ENCODE results near the gene GM2A. TPM values are rescaled to one million over a fixed set of nuclear protein-coding genes. Genes with fewer than 3 reads are reported as not detected.

Gene GM2A
- total and polyA plus RNA-seq, 9 of the 15 experiments (the other 6 are each of a cell fraction or from before 2014, with no cell fraction given), result 5.8 to 36.0 (median 10.0) TPM

GRCh38 chr5:151271336-151271735, 18.4 kb downstream of the GM2A start (continued):
- TF ChIP-seq, protein P1, sequence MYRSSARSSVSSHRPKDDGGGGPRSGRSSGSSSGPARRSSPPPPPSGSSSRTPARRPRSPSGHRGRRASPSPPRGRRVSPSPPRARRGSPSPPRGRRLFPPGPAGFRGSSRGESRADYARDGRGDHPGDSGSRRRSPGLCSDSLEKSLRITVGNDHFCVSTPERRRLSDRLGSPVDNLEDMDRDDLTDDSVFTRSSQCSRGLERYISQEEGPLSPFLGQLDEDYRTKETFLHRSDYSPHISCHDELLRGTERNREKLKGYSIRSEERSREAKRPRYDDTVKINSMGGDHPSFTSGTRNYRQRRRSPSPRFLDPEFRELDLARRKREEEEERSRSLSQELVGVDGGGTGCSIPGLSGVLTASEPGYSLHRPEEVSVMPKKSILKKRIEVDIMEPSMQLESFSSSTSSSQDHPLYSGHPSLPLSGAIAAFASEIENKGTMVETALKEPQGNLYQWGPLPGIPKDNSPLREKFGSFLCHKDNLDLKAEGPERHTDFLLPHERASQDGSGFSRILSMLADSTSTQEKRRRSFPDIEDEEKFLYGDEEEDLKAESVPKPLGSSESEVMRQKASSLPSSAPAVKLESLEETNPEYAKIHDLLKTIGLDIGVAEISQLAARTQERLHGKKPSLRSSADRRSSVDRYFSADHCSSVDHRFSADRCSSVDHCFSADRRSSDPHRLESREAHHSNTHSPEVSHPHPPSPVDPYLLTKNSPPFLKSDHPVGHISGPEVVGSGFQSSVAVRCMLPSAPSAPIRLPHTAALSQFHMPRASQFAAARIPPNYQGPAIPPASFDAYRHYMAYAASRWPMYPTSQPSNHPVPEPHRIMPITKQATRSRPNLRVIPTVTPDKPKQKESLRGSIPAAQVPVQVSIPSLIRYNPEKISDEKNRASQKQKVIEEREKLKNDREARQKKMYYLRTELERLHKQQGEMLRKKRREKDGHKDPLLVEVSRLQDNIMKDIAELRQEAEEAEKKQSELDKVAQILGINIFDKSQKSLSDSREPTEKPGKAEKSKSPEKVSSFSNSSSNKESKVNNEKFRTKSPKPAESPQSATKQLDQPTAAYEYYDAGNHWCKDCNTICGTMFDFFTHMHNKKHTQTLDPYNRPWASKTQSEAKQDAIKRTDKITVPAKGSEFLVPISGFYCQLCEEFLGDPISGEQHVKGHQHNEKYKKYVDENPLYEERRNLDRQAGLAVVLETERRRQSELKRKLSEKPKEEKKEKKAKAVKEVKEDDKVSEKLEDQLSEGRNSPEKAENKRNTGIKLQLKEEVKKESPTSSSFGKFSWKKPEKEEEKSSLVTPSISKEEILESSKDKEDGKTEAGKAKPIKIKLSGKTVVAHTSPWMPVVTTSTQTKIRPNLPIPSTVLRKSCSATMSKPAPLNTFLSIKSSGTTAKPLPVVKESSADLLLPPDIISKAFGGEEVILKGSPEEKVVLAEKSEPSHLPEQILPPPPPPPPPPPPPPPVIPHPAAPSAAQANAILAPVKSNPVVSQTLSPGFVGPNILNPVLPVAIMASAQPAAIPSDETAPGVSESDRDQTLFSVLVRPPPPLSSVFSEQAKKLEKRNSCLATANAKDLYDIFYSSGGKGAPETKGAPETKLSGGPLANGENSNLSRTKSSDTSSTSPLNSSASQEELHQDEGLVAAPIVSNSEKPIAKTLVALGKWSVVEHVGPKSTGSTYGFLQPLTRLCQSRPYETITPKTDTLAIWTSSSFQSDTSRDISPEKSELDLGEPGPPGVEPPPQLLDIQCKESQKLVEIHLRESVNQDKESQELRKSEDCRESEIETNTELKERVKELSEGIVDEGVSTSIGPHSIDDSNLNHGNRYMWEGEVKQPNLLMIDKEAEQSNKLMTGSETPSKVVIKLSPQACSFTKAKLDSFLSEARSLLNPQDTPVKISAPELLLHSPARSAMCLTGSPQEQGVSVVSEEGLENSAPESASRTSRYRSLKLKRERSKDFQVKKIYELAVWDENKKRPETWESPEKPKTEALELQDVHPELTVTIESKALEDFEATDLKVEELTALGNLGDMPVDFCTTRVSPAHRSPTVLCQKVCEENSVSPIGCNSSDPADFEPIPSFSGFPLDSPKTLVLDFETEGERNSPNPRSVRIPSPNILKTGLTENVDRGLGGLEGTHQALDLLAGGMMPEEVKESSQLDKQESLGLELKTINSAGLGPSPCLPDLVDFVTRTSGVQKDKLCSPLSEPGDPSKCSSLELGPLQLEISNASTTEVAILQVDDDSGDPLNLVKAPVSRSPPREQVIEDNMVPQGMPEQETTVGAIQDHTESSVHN (IDR thresholded peaks at IDR 0.05; ENCODE audit: borderline replicate concordance in 1 of 2, low read depth in 1 of 2), result no peak
- no peak for TF ChIP-seq ARID2 (IDR thresholded peaks at IDR 0.05)

DNA sequence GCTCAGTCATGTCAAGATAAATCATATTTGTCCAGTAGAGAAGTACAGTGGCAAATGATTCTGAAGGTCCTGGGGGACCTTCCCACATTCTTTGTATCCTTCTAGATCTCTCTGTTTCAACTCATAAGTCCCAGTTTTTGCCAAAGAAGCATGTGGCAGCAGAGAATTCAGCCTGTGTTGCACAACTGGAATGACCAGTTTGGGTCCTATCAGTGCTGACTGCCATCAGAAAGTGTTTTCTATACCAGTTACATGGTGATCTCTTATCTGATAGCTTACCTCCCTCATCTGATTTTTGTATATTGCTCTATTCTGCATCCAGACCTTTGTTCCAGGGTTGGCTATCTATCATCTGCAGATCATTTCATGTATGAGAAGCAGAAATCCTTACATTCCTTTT, 21.7 kb downstream of the GM2A start:
- POLR2A ChIA-PET, result interaction anchor here (0.6 to 1.0 kb wide), 2 partner anchors 13 to 227 kb away, joined by 3 read pairs; no protein-coding TSS in a partner anchor
- H3K4me1 ChIP-seq (replicated peaks in 1 of 2; ENCODE audit: control insufficient read depth in 2 of 2, insufficient read depth in 2 of 2, low read length in 2 of 2), result no peaks in the 10 kb centered on the region
- CTCF ChIA-PET (ENCODE audit: low intra/inter-chr PET ratio), result no interaction called here
- in situ Hi-C loops (cut with MboI) (no loop called here), intact Hi-C loops (cut with micrococcal nuclease) (no loop called here)
- no peak overlapping the region for H3K9ac ChIP-seq (ENCODE audit: insufficient read depth in 1 of 2, low read depth in 2 of 2, low read length in 2 of 2)
- no peak for DNase-seq (ENCODE audit: extremely low read depth in 1 of 4, low spot score in 3 of 4)
- H3K36me3 ChIP-seq (ENCODE audit: control insufficient read depth, insufficient read depth, low read length), result peaks cover 2% of the 10 kb centered on the region; the same call in 1 of the 3 replicates
- H3K9me1 ChIP-seq (ENCODE audit: control insufficient read depth, insufficient read depth, low read length), result no peaks in the 10 kb centered on the region
- no peak overlapping the region for H3K4me2 ChIP-seq (ENCODE audit: insufficient read depth, low read length)
- H3K4me3 ChIP-seq, result no peak overlapping the region
- peaks cover 9 to 11% of the 10 kb centered on the region in 2 experiments; a peak in 4 of 5 replicates for H3K27me3 ChIP-seq (ENCODE audit: control insufficient read depth in 2 of 2, insufficient read depth in 2 of 2, low read length in 2 of 2)
- no peaks in the 10 kb centered on the region for H3K79me2 ChIP-seq (ENCODE audit: control insufficient read depth, insufficient read depth, low read length)
- no peak overlapping the region for H3K27ac ChIP-seq (ENCODE audit: extremely low read depth, low read depth, low read length)
- no peaks in the 10 kb centered on the region for H4K20me1 ChIP-seq (replicated peaks; ENCODE audit: control insufficient read depth, insufficient read depth, low read length)
- H2AFZ ChIP-seq (ENCODE audit: low read depth, low read length), result no peak overlapping the region
- no peaks in the 10 kb centered on the region for H3K9me3 ChIP-seq (replicated peaks; ENCODE audit: control insufficient read depth, insufficient read depth, low read depth, low read length)
- BruUV-seq (replicated peaks), result no TSS peak
- ATAC-seq, result no peak
- FAIRE-seq, result no peak
- TF ChIP-seq ZBTB2 (IDR thresholded peaks at IDR 0.05) (no peak), FUS (optimal IDR thresholded peaks at IDR 0.05; ENCODE audit: low read depth, low read length) (no peak), EWSR1 (IDR thresholded peaks at IDR 0.05; ENCODE audit: borderline replicate concordance, low read depth, partially characterized antibody) (no peak), ZBED1 (IDR thresholded peaks at IDR 0.05) (no peak), MXI1 (IDR thresholded peaks at IDR 0.05; ENCODE audit: low read depth, low read length) (no peak), ZNF197 (CRISPR knock-in tag; IDR thresholded peaks at IDR 0.05; ENCODE audit: low read depth) (no peak), NR4A1 (CRISPR knock-in tag; IDR thresholded peaks at IDR 0.05) (no peak), NR4A1 (tag; IDR thresholded peaks at IDR 0.05) (no peak)
- TF ChIP-seq, protein P2, sequence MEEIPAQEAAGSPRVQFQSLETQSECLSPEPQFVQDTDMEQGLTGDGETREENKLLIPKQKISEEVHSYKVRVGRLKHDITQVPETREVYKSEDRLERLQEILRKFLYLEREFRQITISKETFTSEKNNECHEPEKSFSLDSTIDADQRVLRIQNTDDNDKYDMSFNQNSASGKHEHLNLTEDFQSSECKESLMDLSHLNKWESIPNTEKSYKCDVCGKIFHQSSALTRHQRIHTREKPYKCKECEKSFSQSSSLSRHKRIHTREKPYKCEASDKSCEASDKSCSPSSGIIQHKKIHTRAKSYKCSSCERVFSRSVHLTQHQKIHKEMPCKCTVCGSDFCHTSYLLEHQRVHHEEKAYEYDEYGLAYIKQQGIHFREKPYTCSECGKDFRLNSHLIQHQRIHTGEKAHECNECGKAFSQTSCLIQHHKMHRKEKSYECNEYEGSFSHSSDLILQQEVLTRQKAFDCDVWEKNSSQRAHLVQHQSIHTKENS (CRISPR knock-in tag; IDR thresholded peaks at IDR 0.05), result no peak
